SJCRH30 (cell line): Measurements from ENCODE around the gene RASAL2. TPM values are rescaled to one million over a fixed set of nuclear protein-coding genes. Genes with fewer than 3 reads are reported as not detected.
"Not testable (repeated sequence)": the region's sequence is repeated elsewhere in the genome, so short reads cannot be mapped to it uniquely, and the experiment has no call there.

Source experiments
- DNase-seq, 2 experiments: peaks; one replicate each; pipeline ENCODE4 v3.0.0-alpha.2; 2015 to 2020
- H3K27ac ChIP-seq: fragments of 250-450 bp; sonication (Bioruptor Pico); 2 replicates; pipeline ENCODE4 v1.5.1; 2020; ENCODE audit warnings: mild to moderate bottlenecking, moderate library complexity
- H3K27me3 ChIP-seq: fragments of 250-450 bp; sonication (Bioruptor Pico); 2 replicates; pipeline ENCODE4 v1.5.1; 2020; ENCODE audit warnings: mild to moderate bottlenecking, moderate library complexity
- H3K36me3 ChIP-seq: fragments of 250-450 bp; sonication (Bioruptor Pico); 2 replicates; pipeline ENCODE4 v1.5.1; 2020; ENCODE audit warnings: mild to moderate bottlenecking, moderate library complexity
- H3K4me1 ChIP-seq: fragments of 250-450 bp; sonication (Bioruptor Pico); 2 replicates; pipeline ENCODE4 v1.5.1; 2020; ENCODE audit warnings: mild to moderate bottlenecking, moderate library complexity
- H3K4me3 ChIP-seq: fragments of 250-450 bp; sonication (Bioruptor Pico); 2 replicates; pipeline ENCODE4 v1.5.1; 2020; ENCODE audit warnings: mild to moderate bottlenecking, moderate library complexity
- H3K9me3 ChIP-seq: fragments of 250-450 bp; sonication (Bioruptor Pico); replicated peaks from 2 replicates; pipeline ENCODE4 v1.5.1; 2020; ENCODE audit warnings: mild to moderate bottlenecking, moderate library complexity
- total RNA-seq: library from RNA; depleted of rRNA; stranded (reverse); fragments of >200 nt; shearing (Covaris generic); gene quantifications from 2 replicates; pipeline ENCODE4 v1.2.3, GENCODE V29; 2014

RASAL2 gene
- total RNA-seq, 1 experiment from 2014 or later = 8.1 TPM

GRCh38 chr1:178120088-178120487 lies 26.2 kb downstream of the RASAL2 start:
- no peaks in the 10 kb centered on the region for H3K9me3 ChIP-seq
- no peak overlapping the region for H3K27ac ChIP-seq
- H3K4me3 ChIP-seq = no peak overlapping the region
- H3K27me3 ChIP-seq = no peaks in the 10 kb centered on the region
- H3K4me1 ChIP-seq = 0 out of 2 replicates have a peak, but pooled peaks cover 4% of the 10 kb centered on the region
- H3K36me3 ChIP-seq = no peaks in the 10 kb centered on the region
- no peak for DNase-seq

GRCh38 chr1:178120520-178121052 lies 26.7 kb downstream of the RASAL2 start:
- H3K36me3 ChIP-seq, H3K27me3 ChIP-seq, H3K4me3 ChIP-seq, H3K4me1 ChIP-seq, H3K27ac ChIP-seq, H3K9me3 ChIP-seq: not testable (repeated sequence)
- DNase-seq = peak; percentile 41 to 52

GRCh38 chr1:178121883-178122282 lies 28.0 kb downstream of the RASAL2 start:
- Histone ChIP-seq H3K27ac (no peak overlapping the region), H3K4me1 (0 out of 2 replicates have a peak, but pooled peaks cover 7% of the 10 kb centered on the region), H3K9me3 (no peaks in the 10 kb centered on the region), H3K27me3 (no peaks in the 10 kb centered on the region), H3K36me3 (no peaks in the 10 kb centered on the region), H3K4me3 (no peak overlapping the region)
- no peak for DNase-seq

- H3K27ac ChIP-seq = no peak overlapping the region
- 0 out of 2 replicates have a peak, but pooled peaks cover 7% of the 10 kb centered on the region for H3K4me1 ChIP-seq
- H3K27me3 ChIP-seq = no peaks in the 10 kb centered on the region
- DNase-seq = no peak
- H3K4me3 ChIP-seq = no peak overlapping the region
- H3K9me3 ChIP-seq = no peaks in the 10 kb centered on the region
- H3K36me3 ChIP-seq = no peaks in the 10 kb centered on the region
These were observed 28.4 kb downstream of the RASAL2 start for GRCh38 chr1:178122283-178122682.

- Histone ChIP-seq H3K36me3 (no peaks in the 10 kb centered on the region), H3K4me1 (0 out of 2 replicates have a peak, but pooled peaks cover 7% of the 10 kb centered on the region), H3K27ac (no peak overlapping the region), H3K9me3 (no peaks in the 10 kb centered on the region), H3K4me3 (no peak overlapping the region), H3K27me3 (no peaks in the 10 kb centered on the region)
- no peak for DNase-seq
These were observed 30.2 kb downstream of the RASAL2 start for GRCh38 chr1:178124115-178124514.

GRCh38 chr1:178126261-178126660 lies 32.4 kb downstream of the RASAL2 start:
- no peaks in the 10 kb centered on the region for H3K36me3 ChIP-seq
- H3K27me3 ChIP-seq = no peaks in the 10 kb centered on the region
- no peaks in the 10 kb centered on the region for H3K9me3 ChIP-seq
- no peak for DNase-seq
- no peak overlapping the region for H3K27ac ChIP-seq
- H3K4me1 ChIP-seq = 0 out of 2 replicates have a peak, but pooled peaks cover 3% of the 10 kb centered on the region
- H3K4me3 ChIP-seq = no peak overlapping the region

GRCh38 chr1:178126741-178127185 lies 32.9 kb downstream of the RASAL2 start:
- Histone ChIP-seq H3K4me1 (0 out of 2 replicates have a peak, but pooled peaks cover 3% of the 10 kb centered on the region), H3K36me3 (no peaks in the 10 kb centered on the region), H3K9me3 (no peaks in the 10 kb centered on the region), H3K27me3 (no peaks in the 10 kb centered on the region), H3K27ac (no peak overlapping the region), H3K4me3 (no peak overlapping the region)
- no peak for DNase-seq

- Histone ChIP-seq H3K36me3 (no peaks in the 10 kb centered on the region), H3K4me3 (no peak overlapping the region), H3K4me1 (0 out of 2 replicates have a peak, but pooled peaks cover 3% of the 10 kb centered on the region), H3K27me3 (no peaks in the 10 kb centered on the region), H3K27ac (no peak overlapping the region), H3K9me3 (no peaks in the 10 kb centered on the region)
- no peak for DNase-seq
These were observed 33.7 kb downstream of the RASAL2 start for GRCh38 chr1:178127482-178128191.

GRCh38 chr1:178133239-178133989 lies 39.5 kb downstream of the RASAL2 start:
- Histone ChIP-seq H3K27ac (no peak overlapping the region), H3K4me3 (no peak overlapping the region), H3K9me3 (no peaks in the 10 kb centered on the region), H3K4me1 (no peaks in the 10 kb centered on the region), H3K27me3 (no peaks in the 10 kb centered on the region), H3K36me3 (no peaks in the 10 kb centered on the region)
- DNase-seq = no peak

GRCh38 chr1:178134061-178134460 lies 40.2 kb downstream of the RASAL2 start:
- H3K36me3 ChIP-seq = no peaks in the 10 kb centered on the region
- no peaks in the 10 kb centered on the region for H3K4me1 ChIP-seq
- H3K27ac ChIP-seq = no peak overlapping the region
- H3K4me3 ChIP-seq = no peak overlapping the region
- no peaks in the 10 kb centered on the region for H3K9me3 ChIP-seq
- H3K27me3 ChIP-seq = no peaks in the 10 kb centered on the region
- no peak for DNase-seq

GRCh38 chr1:178137238-178137637 lies 43.3 kb downstream of the RASAL2 start:
- Histone ChIP-seq H3K4me1 (no peaks in the 10 kb centered on the region), H3K4me3 (no peak overlapping the region), H3K27ac (no peak overlapping the region), H3K9me3 (no peaks in the 10 kb centered on the region), H3K36me3 (no peaks in the 10 kb centered on the region), H3K27me3 (no peaks in the 10 kb centered on the region)
- DNase-seq = no peak

- Histone ChIP-seq H3K27ac (no peak overlapping the region), H3K36me3 (no peaks in the 10 kb centered on the region)
- no peak for DNase-seq
These were observed 48.9 kb downstream of the RASAL2 start for GRCh38 chr1:178142806-178143205.

GRCh38 chr1:178143730-178144690 lies 50.1 kb downstream of the RASAL2 start:
- H3K27ac ChIP-seq = no peak overlapping the region
- DNase-seq = no peak

More at GRCh38 chr1:178142806-178143205, 48.9 kb downstream of the RASAL2 start:
- H3K9me3 ChIP-seq = no peaks in the 10 kb centered on the region
- no peaks in the 10 kb centered on the region for H3K27me3 ChIP-seq
- no peaks in the 10 kb centered on the region for H3K4me1 ChIP-seq
- no peak overlapping the region for H3K4me3 ChIP-seq

GRCh38 chr1:178145605-178146004 lies 51.7 kb downstream of the RASAL2 start:
- no peak overlapping the region for H3K27ac ChIP-seq
- no peak overlapping the region for H3K4me3 ChIP-seq
- peaks cover 3% of the 10 kb centered on the region; the same call in 1 of the 2 replicates for H3K4me1 ChIP-seq
- no peak for DNase-seq
- H3K9me3 ChIP-seq = no peaks in the 10 kb centered on the region
- H3K36me3 ChIP-seq = no peaks in the 10 kb centered on the region
- no peaks in the 10 kb centered on the region for H3K27me3 ChIP-seq

More at GRCh38 chr1:178143730-178144690, 50.1 kb downstream of the RASAL2 start:
- no peaks in the 10 kb centered on the region for H3K9me3 ChIP-seq
- no peaks in the 10 kb centered on the region for H3K4me1 ChIP-seq
- no peaks in the 10 kb centered on the region for H3K27me3 ChIP-seq
- no peak overlapping the region for H3K4me3 ChIP-seq
- H3K36me3 ChIP-seq = no peaks in the 10 kb centered on the region
